ENCODE measurements around the gene MSANTD2.

DNA sequence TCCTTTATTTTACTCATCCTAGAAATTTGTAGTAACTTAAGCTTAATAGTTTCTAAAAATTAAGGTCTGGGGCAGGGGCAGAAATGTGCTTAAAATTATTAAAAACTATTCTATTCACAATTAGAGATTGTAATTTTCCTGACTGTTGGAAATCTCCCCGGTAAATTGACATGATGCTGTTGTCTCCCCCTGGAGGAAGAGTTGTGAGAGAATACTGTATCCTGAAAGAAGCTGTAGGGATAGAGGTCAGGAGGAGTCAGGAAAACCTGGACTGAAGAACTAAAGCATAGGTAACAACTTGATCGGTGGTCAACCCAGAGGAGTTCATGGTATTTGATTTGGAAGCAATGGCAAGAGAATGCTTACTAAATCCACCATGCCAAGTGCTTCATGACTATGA, 21.9 kb downstream of the MSANTD2 start:
- TF ChIP-seq POLR2A (IDR thresholded peaks at IDR 0.05; ENCODE audit: low read length) (no peak), GATA1 (IDR thresholded peaks at IDR 0.05; ENCODE audit: low read depth, low read length) (no peak)

Measured in erythroblast (primary cell).